Activated naive CD4-positive, alpha-beta T cell treated with anti-CD3 and anti-CD28 coated beads, Interleukin-2, amount 50 U/mL, for 72 hours (primary cell): ENCODE measurements around the gene NAA10. TPM values are rescaled to one million over a fixed set of nuclear protein-coding genes. Genes with fewer than 3 reads are reported as not detected.
A peak's percentile ranks its signal among the peaks of the same experiment; 100 is the strongest.

Experiments used
- ATAC-seq, 2 donors: fragments of 150-1000 bp; cut with Tn5 transposase; 2 replicates each; pipeline ENCODE4 v1.10.0; 2021; ENCODE audit warnings: mild to moderate bottlenecking in 2 of 2, moderate library complexity in 2 of 2
- DNase-seq, 2 donors: peaks; one replicate each; pipeline ENCODE4 v3.0.0; 2021 to 2022; ENCODE audit warnings: low spot score in 2 of 2
- H3K27ac Mint-ChIP-seq, 2 donors: one replicate each; pipeline ENCODE4 v1.8.0; 2022; ENCODE audit warnings: mild to moderate bottlenecking in 2 of 2, mixed read lengths in 2 of 2
- H3K36me3 Mint-ChIP-seq, 2 donors: one replicate each; pipeline ENCODE4 v1.8.0; 2022; ENCODE audit warnings: mixed read lengths in 2 of 2
- H3K9me3 Mint-ChIP-seq, 2 donors: one replicate each; pipeline ENCODE4 v1.8.0; 2022; ENCODE audit warnings: mixed read lengths in 2 of 2
- total RNA-seq, 2 donors: library from RNA; stranded (reverse); gene quantifications; one replicate each; pipeline ENCODE4 v1.2.3, GENCODE V29; 2022

NAA10 gene
- total RNA-seq, 2 donors from 2014 or later, result 97.9 to 129 TPM

GRCh38 chrX:153955228-153955732, 20.4 kb upstream of the NAA10 start:
- Mint-ChIP-seq H3K36me3 (peaks cover 6 to 7% of the 10 kb centered on the region in 2 donors), H3K27ac (no peak overlapping the region), H3K9me3 (no peaks in the 10 kb centered on the region)
- no peak for ATAC-seq
- DNase-seq, result no peak

DNA sequence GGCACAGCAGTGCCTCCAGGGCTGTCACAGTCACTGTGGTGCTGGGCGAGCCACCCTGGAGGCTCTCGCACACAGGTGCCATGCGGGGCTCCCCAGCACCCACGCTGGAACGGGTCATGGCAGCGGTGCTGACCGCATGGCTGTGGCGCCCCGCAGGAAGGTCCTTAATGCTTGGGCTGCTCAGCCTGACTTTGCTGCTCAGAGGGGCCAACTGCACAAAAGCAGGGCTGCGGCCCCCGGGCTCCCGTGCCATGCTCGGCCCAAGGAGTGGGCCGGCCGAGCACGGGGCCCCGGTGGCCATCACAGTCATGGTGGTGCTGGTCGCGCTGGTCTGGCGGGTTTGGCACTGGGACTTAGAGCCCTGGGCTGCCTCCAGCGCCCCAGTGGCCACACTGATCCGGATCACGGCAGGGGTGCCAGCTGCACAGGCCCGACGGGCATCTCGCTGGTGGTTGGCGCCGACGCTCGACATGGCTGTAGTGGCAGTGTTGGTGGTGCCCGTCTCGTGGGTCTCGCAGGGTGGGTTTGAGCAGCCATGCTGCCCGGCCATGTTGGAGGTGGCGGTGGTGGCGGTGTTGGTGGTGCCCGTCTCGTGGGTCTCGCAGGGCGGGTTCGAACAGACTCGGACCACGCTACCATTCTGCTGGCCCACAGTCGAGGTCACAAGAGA, 19.9 kb upstream of the NAA10 start:
- DNase-seq, result no peak
- Mint-ChIP-seq H3K9me3 (no peaks in the 10 kb centered on the region), H3K36me3 (peaks cover 6 to 7% of the 10 kb centered on the region in 2 donors), H3K27ac (peak overlapping the region in 1 of 2 donors; percentile 48)
- no peak for ATAC-seq

GRCh38 chrX:153953892-153954557, 19.2 kb upstream of the NAA10 start:
- H3K9me3 Mint-ChIP-seq, result no peaks in the 10 kb centered on the region
- H3K36me3 Mint-ChIP-seq, result peaks cover 6 to 7% of the 10 kb centered on the region in 2 donors
- ATAC-seq (no peak), DNase-seq (no peak)
- peak overlapping the region in 1 of 2 donors; percentile 48 for H3K27ac Mint-ChIP-seq

DNA sequence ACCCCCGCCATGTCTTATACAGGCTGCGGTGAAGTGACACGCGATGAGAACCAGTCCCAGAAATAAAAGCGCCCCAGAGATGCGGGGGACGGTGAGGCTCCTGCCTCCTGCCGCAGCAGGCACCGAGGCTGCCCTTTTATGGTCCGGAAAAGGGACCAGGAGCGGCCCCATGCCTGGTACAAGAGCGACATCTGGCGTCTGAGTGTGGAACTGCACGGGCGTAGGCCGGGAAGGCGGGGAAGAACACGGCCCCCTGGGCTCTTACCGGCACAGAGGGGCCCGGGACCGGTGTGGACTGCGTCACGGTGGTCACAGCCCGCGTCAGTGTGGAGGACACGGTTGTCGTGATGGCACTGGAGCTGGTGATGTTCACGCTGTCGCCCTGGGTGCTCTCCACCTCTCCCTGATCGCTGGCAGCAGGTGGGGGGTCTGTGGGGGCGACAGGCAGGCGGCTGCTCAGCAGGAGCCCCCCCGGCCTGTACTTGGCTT, 18.5 kb upstream of the NAA10 start:
- Mint-ChIP-seq H3K27ac (peak overlapping the region in 1 of 2 donors; percentile 74), H3K36me3 (peaks cover 6 to 7% of the 10 kb centered on the region in 2 donors), H3K9me3 (no peaks in the 10 kb centered on the region)
- peak; percentile 60 to 64 for ATAC-seq
- DNase-seq, result peak; percentile 68 to 82

DNA sequence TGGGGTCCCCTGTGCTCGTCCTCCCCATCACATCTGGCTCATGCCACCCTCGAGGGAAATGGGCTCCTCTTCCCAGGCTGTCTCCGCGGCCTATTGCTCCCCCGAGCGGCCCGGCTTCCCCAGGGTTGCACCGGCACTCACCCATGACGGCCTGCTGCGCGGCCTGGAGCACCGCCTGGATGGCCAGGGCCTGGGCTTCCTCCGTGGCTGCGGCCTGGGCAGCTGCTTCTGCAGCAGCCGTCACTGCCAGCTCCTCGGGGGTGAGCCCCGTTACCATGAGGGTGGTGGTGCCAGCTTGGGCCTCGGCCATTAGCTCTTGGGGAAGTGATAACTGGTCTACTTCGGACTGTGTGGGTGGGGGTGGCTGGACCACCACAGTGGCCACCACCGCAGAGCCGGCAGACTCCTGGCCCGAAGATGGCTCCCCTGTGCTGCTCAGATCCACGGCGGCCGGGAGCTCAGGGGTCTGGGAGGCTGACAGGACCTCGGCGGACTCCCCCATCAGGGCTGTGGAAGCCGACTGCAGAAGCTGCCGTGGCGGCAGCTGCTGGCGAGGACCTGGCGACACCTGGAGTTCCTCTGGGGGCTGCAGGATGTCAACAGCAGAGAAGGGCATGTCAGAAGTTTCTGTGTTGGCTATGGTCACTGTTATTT, 17.7 kb upstream of the NAA10 start:
- Mint-ChIP-seq H3K9me3 (no peaks in the 10 kb centered on the region), H3K27ac (no peak overlapping the region), H3K36me3 (peaks cover 6 to 7% of the 10 kb centered on the region in 2 donors)
- DNase-seq (no peak), ATAC-seq (no peak)

DNA sequence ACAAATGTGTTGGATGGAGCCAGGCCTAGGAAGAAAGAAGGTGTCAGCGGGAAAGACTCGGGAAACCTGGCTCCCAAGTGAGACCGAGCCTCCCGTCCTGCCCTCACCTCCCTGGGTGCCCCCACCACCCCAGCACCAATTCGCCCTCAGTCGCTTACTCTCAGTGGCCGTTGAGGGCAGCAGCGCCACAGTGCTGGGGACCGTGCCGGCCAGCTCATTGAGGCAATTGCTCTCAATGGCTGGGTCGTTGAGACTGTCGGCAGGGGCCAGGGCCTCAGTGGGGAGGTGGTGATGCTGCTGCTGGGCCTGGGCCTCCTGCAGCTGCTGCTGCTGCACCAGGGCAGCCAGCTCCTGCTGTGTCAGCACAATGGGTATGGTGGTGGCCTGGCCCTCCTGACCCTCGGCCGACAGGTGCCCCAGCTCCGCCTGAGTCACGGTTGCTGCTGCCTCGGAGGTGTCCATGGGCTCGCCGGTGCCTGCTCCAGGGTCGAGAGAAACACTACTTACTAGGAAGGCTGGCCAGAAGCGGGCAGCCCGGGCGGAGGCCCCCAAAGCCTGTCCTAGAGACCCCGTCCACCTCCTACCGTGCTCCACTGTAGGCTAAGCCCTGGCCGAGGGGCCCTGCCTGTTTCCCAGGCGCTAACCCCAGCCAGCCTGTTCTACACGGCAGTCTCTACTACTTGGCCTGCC, 17.0 kb upstream of the NAA10 start:
- Mint-ChIP-seq H3K27ac (no peak overlapping the region), H3K9me3 (no peaks in the 10 kb centered on the region), H3K36me3 (peaks cover 6 to 7% of the 10 kb centered on the region in 2 donors)
- ATAC-seq (no peak), DNase-seq (no peak)

GRCh38 chrX:153950127-153950526, 15.3 kb upstream of the NAA10 start:
- no peak for DNase-seq
- Mint-ChIP-seq H3K36me3 (peaks cover 6 to 7% of the 10 kb centered on the region in 2 donors), H3K27ac (peak overlapping the region in 1 of 2 donors; percentile 46), H3K9me3 (no peaks in the 10 kb centered on the region)
- ATAC-seq, result no peak

GRCh38 chrX:153948847-153949805, 14.3 kb upstream of the NAA10 start:
- peaks cover 6 to 7% of the 10 kb centered on the region in 2 donors for H3K36me3 Mint-ChIP-seq
- no peaks in the 10 kb centered on the region for H3K9me3 Mint-ChIP-seq
- DNase-seq (no peak), ATAC-seq (no peak)
- H3K27ac Mint-ChIP-seq, result peak overlapping the region; percentile 46 to 87

GRCh38 chrX:153948002-153948466, 13.2 kb upstream of the NAA10 start:
- H3K36me3 Mint-ChIP-seq, result peaks cover 6 to 7% of the 10 kb centered on the region in 2 donors

DNA sequence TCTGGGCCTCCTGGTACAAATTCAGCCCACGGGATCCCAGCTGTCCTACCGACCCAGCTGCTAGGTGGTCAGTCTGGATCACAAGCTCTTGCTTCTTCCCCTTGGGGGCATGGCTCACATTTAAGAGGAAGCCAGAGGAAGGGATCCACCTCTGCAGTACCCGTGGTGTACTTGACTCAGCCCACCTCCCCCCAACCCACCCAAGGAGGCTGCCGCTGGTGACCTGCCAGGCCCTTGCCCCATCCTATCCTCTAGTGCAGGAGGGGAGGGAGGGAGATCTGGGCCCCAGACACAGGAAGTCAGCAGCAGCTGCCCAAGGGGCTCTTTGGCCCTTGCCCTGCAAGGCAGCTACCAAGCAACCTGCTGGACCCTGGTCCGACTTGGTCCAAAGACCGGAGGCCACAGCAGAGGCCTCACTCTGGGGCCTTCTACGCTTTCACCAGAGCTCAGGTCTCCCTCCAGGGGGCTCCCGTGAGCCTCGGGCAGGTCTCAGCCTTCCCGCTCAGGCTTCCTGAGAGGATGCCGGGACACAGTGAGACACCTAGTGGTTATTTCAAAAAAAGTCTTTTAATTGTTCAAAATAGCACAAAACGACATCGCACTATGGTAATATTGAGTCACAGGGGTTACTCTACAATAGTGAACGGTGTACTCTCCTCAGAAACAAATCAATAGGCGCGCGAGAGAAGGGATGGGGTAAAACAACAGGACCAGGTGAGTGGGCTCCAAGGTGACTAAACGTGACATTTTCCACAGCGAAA, 12.4 kb upstream of the NAA10 start:
- DNase-seq, result peak; percentile 72 to 81
- Mint-ChIP-seq H3K9me3 (no peaks in the 10 kb centered on the region), H3K36me3 (peaks cover 6 to 7% of the 10 kb centered on the region in 2 donors), H3K27ac (peak overlapping the region; percentile 81 to 83)
- ATAC-seq, result peak; percentile 70 to 81

More at GRCh38 chrX:153948002-153948466, 13.2 kb upstream of the NAA10 start:
- H3K27ac Mint-ChIP-seq, result peak overlapping the region; percentile 81 to 86
- ATAC-seq, result peak in 1 of 2 donors; percentile 7
- H3K9me3 Mint-ChIP-seq, result no peaks in the 10 kb centered on the region
- no peak for DNase-seq

- no peak for DNase-seq
- H3K36me3 Mint-ChIP-seq, result peaks cover 3 to 5% of the 10 kb centered on the region in 2 donors
- ATAC-seq, result no peak
- H3K9me3 Mint-ChIP-seq, result no peaks in the 10 kb centered on the region
- no peak overlapping the region for H3K27ac Mint-ChIP-seq
These were observed 11.4 kb upstream of the NAA10 start for GRCh38 chrX:153945956-153946943.

DNA sequence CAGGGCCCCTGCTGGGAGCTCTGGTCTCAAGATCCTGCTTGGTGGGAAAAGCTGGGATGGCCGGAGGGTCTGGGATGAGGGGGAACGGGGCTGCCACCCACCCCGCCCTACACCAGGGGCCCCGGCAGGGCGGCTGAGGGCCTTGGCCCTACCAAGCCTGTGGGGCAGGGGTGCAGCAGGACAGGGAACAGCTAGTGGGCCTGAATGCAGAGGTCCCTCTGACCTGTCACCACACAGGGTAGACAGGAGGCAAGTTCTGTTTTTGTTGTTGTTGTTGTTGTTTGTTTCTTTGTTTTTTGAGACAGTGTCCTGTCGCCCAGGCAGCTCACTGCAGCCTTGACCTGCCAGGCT, 9.9 kb upstream of the NAA10 start:
- no peaks in the 10 kb centered on the region for H3K36me3 Mint-ChIP-seq
- ATAC-seq, result peak; percentile 7 to 8
- H3K9me3 Mint-ChIP-seq, result no peaks in the 10 kb centered on the region
- DNase-seq, result no peak
- H3K27ac Mint-ChIP-seq, result peak overlapping the region in 1 of 2 donors; percentile 81

GRCh38 chrX:153944140-153944799, 9.4 kb upstream of the NAA10 start, which contains the start of gene RENBP:
TSS of gene RENBP (minus strand) at chrX:153944643. CDS start at chrX:153944610, 33 bp downstream.
- ATAC-seq (peak; percentile 41 to 49), DNase-seq (peak in 1 of 2 donors; percentile 35)
- Mint-ChIP-seq H3K36me3 (no peaks in the 10 kb centered on the region), H3K9me3 (no peaks in the 10 kb centered on the region), H3K27ac (peak within 1 kb of the TSS; percentile 68 to 81)
